Measurements from ENCODE around the gene SERPINE1.
A peak's percentile ranks its signal among the peaks of the same experiment; 100 is the strongest.

Gene SERPINE1

DNA sequence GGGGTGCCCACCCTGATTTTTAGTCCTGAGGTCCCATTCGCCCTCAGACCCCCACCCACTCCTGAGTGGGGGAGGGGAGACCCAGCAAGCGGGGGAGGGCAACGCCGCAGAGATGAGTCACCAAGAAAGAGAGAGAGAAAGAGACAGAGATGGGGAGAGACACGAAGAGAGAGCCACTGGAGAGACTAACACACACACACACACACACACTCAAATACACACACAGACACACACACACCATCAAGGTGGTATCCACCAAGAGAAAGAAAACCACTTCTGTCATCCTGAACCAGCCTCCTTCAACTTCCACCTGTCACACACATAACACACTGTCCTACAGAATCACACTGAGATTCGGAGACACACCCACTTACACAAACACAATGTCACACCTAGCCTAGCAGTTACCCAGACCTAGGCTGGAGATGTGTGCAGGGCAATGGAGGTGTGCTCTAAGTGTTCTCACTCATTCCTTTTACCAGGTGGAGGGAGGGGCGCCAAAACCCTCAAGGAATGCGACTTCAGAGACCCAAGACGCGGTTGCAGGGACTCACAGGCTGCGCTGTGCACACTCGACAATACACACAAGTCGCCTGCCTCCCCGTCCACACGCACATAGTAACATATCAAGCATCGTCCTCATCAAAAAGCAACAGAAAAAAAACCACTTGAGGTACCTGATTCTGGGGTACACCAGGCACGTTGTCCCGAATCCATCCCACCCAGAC is 42.4 kb downstream of the SERPINE1 start:
- DNase-seq (ENCODE audit: low read depth in 2 of 2) = no peak

DNA sequence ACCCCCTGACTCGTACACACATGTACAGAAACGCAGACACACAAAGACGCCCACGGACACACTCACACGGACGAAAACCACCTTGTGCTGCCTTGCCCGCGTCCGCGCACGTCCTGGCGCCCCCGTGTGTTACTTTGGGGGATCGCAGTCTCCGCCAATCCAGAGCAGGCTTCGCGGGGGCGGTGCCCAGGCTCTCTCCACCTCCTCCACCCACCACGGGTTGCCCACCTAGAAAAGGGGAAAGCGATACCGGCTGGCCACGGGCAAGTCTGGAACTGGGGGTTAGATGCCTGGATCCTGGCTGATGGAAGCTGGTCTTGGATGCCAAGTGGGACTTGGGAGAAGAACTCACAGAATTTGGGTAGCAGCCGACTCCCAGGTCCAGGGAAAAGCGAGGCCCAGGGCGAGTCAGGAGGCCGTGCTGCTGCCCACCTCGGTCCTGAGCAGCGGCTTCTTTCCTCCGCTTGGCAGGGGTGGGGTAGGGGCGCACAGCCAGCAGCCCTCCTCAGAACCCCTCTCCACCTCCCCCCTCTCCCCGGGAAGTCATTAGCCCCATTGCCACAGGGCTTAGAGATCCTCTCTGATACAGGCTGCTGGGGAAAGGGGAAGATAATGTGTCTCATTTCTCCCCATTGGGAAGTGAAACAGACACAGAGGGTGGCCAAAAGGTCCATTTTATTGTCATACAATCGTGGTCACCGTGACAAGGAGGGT is 43.1 kb downstream of the SERPINE1 start:
- DNase-seq (ENCODE audit: low read depth in 2 of 2) = peak; percentile 79

DNA sequence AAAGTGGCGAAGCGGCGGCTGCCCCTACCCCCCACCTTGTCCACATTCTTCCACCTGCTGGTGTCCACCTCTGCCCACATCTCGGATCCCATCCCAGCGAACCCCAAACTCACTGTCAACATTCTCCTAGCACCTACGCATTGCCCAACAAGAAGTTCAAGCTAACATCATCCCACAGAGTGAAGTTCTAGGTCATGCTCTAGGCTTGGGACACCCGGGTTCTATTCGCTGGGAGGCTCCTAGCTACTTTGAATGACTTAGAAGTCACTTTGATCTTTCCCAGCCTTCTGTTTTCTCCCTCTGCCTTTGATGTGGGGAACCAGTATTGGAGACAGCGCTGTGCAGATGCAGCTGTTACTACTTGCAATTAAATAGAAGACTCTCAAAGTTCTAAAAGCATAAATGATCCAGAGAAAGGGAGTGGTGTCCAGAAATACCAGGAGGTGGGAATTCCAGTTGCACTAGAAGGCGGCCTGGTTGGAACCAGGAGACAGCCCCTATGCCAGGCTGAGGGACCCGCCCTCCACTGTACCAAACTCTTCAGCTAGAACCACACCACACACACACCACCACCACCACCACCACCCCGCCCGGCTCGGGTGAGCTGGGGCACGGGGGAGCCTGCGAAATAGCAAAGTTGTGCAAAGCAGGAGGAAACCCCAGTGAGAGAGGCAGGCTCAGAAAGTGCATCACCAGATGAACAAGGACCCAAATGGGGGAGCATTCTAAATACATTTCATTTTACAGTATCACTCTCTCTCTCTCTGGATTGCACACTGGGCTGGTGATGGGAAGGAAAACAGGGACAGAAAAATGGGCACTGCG is 43.9 kb downstream of the SERPINE1 start:
- no peak for DNase-seq (ENCODE audit: low read depth in 2 of 2)

DNA sequence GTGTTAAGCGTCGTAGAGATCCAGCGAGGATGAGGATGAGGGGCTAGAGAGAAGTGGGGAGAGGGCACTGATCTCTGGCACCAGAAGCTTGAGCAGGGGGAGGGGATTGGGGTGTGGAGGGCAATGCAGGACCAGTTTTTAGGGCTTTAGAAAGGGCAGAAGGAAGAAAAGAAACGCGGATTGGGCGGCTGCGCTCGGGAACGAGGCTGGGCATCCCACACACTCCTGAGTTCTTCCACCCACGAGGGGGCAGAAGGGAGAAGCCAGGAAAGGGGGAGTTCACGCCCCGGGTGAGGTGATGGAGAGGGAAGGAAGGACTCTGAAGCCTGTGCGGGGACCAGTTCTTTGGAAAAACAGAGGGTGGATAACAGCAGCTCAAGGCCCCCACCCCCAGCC is 44.5 kb downstream of the SERPINE1 start:
- DNase-seq (ENCODE audit: low read depth in 2 of 2) = no peak

DNA sequence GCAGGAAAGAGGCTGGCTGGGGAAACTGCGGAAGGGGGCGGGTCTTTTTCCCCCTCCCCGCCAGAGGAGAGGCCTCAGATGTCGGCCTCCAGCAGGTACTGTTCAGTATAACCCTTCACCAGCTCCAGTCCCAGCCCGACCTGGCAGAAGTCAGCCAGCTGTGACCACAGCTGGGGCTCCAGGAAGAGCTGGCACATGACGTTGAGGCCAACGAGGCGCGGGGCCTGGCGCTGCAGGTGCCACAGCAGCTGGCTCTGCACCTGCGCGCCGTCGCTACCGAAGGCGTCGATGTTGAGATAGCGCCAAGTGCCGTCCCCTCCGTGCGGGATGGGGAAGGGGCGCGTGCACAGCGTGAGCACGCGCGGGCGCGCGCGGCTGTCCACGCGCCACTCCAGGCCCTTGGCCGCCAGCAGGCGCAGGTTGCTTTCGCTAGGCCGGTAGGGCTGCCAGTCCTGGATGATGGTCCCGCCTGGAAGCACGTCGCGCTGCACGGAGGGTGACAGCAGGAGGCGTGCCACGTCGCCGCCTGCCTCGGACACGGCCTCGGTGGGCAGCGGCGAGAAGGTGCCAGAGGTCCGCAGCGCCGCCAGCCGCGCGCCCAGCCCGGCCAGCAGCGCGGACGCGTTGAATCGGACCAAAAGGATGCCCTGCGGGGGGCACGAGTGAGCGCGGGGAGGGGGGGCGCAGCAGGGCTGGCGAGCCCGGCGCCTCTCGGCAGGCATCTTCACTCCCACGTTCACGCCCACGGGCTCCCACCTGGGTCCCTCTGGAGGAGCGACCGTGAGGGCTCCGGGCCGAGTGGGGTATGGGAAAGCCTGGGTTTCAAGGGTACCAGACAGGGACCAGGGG is 45.3 kb downstream of the SERPINE1 start:
- no peak for DNase-seq (ENCODE audit: low read depth in 2 of 2)

DNA sequence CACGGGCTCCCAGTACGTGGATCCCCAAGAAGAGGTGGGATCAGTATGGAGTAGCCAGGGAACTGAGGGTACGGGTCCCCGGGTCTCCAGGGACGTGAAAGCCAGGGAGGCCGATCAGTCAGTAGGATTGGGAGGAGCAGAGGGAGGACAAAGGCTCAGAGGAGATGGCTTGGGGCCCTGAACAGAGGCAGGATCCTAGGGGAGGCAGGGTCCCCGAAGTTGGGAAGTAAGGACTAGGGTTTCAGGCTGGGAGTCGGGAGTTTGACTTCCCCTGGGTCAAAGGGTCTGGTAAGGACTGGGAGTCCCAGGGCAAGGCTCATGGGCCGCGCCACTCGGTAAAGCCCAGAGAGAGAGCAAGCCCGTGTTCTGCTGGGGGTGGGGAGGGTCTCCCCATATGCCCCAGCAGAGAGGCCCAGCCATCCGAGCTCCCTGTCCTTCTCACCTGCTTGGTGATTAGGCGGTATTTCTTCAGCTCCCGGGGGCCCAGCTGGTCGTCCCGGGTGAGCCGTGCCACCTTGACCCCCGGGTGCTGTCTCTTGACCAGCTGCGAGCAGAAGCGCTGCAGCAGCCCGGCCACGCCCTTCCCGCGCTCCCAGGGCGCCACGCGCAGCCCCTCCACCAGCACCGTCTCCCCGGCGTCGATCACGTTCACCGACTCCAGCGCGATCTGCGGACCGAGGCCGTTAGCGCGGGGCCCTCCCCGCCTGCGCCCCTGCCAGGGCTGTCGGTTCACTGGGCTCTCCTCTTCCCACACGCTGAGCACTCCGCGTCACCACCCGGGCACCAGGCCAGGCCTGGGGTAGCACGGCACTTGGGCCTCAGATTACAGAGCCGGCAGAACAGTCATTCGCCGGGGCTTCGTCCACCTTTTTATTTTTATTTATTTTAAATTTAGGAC is 46.2 kb downstream of the SERPINE1 start:
- no peak for DNase-seq (ENCODE audit: low read depth in 2 of 2)

DNA sequence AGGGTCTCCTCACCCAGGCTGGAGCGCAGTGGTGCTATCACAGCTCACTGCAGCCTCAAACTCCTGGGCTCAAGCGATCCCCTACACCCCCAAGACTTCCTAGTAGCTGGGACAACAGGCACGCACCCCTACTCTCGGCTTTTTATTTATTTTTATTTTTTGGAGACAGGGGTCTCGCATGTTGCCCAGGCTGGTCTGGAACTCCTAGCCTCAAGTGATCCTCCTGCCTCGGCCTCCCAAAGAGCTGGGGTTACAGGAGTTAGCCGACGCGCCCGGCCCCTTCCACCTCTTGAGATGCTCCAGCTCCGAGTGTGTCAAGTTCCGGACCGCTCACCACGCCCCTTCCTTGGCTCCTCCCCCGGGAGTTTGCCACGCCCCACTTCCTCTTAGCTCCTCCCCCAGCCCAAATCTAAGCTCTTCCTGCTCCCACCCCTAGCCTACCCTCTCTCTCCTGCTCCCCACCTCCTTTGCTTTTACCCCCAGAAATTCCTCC is 46.9 kb downstream of the SERPINE1 start:
- no peak for DNase-seq (ENCODE audit: low read depth in 2 of 2)

DNA sequence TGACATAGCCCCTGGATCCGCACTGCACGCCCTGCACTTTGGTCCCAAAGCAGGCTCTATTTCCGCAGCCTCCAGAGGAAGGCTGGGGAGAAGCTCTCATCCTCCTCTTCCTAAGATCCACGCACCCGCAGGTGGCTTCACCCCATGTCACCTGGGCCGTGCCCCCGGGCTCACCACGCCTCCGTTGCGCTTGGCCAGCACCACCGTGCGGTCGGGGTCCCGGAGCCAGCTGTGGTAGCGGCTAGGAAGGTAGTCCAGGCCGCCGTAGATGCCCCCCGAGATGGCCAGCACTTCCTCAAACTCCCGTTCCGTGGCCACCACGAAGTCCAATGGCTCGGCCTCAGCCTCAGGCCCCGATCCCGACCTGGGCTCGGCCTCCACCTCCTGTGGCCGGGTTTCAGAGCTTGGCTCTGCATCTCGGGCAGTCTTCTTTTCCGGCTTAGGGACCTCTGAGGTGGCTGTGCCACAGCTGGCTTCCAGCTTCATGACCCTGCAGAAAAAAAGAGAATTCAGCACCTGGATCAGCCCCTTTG is 47.5 kb downstream of the SERPINE1 start:
- DNase-seq (ENCODE audit: low read depth in 2 of 2) = no peak

DNA sequence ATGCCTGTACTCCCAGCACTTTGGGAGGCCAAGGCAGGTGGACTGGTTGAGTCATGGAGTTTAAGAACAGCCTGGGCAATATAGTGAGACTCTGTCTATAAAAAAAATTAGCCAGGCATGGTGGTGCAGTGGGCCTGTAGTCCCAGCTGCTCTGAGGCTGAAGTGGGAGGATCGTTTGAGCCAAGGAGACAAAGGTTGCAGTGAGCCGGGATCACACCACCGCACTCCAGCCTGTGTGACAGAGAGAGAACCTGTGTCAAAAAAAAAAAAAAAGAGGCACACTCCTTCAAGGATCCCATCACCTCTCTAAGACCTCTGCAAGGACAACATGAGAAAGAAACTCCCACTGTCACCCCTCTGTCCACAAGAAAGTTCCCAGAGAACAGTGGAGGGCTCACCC is 48.8 kb downstream of the SERPINE1 start:
- no peak for DNase-seq (ENCODE audit: low read depth in 2 of 2)

DNA sequence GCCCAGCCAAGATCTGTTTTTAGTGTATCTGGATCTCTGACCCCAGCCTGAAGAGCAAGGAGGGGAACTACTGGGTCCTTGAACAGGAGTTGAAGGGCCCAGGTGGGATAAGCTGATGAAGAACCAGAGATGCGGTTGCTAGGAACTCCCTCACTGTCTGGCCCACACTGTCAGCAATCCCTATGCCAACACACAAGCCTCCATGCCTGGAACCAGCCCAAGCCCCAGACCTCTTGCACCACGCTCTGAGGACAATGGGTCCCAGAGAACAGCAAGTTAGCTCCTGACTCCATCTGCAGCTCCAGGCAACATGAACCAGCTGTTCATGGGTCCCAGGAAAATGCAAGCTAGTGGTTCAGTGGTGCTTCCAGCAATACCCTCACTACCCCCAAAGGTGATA is 50.7 kb downstream of the SERPINE1 start:
- DNase-seq (ENCODE audit: low read depth in 2 of 2) = no peak

DNA sequence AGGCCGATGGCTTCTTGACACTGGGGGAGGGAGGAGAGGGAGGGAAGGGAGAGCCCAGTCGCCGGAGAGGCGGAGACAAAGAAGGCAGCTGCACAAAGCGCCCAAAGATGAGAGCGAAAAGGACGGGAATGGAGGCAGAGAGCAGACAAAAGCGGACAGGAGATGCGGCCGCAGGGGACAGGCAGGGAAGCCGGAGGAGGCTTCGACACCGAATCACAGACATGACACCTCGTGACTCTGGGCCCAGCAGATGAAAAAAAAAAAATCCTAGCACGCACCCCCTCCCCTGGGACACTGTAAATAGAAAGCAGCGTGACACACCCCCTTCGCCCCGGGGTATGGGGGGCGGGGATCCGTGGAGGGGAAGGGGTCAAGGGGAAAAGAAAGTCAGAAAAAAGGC is 52.2 kb downstream of the SERPINE1 start:
- DNase-seq (ENCODE audit: low read depth in 2 of 2) = no peak

DNA sequence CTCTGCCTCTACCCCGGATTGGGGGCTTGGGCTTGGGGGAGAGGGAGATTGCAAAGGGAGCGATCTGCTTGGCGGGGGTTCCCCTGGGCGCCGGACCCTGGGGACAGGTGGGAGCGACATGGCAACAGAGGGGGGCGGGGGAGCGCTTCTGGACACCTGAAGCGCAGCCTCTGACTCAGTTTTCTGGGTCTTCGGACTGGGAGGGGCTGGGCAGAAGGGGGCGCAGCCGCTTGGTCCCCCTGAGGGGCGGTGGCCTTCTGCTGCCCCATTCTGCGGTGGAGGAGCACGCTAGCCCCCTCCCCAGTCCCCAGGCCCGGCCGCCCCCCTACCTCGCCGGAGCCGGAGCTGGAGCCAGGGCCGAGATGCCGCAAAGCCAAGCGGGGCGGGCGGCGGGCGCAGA is 52.8 kb downstream of the SERPINE1 start:
- no peak for DNase-seq (ENCODE audit: low read depth in 2 of 2)

DNA sequence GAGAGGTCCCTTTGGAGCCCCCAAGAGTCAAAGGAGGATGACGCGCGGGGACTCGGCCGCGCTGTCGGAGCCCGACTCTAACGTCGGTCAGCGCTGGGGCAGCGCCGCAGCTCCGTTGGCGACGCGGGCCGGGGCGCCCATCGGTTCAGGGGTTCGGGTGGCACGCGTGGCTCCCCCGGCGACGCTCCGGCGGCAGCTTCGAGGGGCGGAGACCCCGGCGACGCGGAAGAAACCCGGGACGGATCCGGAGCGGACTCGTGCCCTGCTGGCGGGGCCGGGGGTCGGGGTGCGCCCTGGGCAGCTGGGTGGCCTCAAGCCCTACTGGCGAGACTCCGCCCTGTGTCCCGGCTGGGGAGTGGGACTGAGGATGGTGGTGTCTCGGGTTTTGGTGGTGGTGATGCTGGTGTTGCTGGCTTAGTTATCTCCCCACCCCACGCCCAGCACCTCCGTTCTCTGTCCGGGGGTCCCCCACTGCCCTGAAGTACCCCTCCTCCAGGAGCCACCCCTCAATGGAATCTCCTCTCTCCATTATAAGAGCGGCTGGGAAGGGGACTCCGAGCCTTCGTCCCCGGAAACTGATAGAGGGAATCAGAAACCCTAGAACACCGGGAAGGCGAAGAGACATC is 53.3 kb downstream of the SERPINE1 start, which contains the start of gene NAT16:
NAT16 (minus strand) TSS at position 164 of the 626 bp plus-strand sequence. CDS start 5,486 bp downstream, outside the sequence.
- DNase-seq (ENCODE audit: low read depth in 2 of 2) = no peak

DNA sequence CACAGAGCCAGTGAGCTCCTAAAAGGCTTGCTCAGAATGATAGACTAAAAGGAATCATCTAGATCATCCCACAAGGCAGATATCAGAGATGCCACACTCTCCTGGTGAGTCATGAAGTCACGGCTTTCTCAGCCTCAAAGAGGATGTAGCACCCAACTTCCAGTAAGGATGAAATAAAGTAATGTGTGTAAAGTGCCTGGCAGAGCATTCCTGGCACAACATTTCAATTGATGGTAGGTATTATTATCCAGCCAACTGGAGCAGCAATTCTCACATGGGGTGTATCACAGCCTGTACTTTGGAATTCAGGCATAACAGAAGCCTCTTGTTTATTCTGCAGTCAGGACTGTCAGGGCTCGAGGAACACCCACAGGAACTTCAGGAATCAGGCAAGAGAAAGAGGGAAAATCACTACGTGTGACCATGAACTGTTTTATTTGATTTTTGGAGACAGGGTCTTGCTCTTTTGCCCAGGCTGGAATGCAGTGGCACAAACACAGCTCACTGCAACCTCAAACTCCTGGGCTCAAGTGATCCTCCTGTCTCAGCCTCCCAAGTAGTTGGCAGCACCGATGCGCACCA is 58.4 kb downstream of the SERPINE1 start:
- no peak for DNase-seq (ENCODE audit: low read depth in 2 of 2)

DNA sequence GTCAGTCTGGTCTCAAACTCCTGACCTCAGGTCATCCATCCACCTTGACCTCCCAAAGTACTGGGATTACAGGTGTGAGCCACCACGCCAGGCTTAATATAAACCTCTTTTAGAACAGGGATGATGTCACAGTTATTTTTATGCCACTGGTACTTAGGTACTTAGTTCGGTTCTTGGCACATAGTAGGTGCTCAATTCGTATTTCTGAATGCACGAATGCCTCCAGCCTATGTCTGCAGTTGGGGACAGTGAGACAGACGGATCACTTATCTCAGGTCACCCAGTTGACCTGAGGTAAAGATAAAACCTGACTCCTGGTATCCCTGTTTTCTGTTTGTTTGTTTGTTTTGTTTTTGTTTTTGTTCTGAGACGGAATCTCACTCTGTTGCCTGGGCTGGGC is 59.3 kb downstream of the SERPINE1 start:
- DNase-seq (ENCODE audit: low read depth in 2 of 2) = no peak

DNA sequence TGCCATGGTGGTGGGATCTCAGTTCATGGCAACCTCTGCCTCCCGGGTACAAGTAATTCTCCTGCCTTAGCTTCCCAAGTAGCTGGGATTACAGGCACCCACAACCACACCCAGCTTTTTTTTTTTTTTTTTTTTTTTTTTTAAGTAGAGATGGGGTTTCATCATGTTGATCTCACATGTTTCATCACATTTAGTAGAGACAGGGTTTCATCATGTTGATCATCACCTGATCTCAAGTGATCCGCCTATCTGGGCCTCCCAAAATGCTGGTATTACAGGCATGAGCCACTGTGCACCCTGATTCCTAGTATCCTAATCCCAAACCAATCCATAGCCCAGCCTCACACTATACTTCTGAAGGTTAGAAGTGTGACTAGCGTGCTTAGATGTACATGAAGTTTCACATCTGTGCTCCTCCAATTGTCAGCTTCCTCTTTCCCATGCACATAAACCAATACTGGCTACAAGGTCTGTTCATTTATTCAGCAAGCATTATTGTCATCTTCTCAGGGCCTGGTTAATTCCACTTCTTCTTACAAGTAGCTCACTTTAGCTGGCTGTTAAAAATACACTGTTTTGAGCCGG is 60.0 kb downstream of the SERPINE1 start:
- no peak for DNase-seq (ENCODE audit: low read depth in 2 of 2)
